Psoas muscle (tissue), 8 donors: Measurements from ENCODE around the gene KCNIP3. TPM values are rescaled to one million over a fixed set of nuclear protein-coding genes. Genes with fewer than 3 reads are reported as not detected.
"Not testable (repeated sequence)": the region's sequence is repeated elsewhere in the genome, so short reads cannot be mapped to it uniquely, and the experiment has no call there.

Experiments used
- ATAC-seq, 4 donors: fragments of 200-7000 bp; cut with Tn5 transposase; one replicate each; pipeline ENCODE4 v1.9.1; 2020; ENCODE audit warnings: moderate library complexity in 3 of 4, mild to moderate bottlenecking in 2 of 4
- DNase-seq, 2 donors: peaks; one replicate each; pipeline ENCODE4 v3.0.0-alpha.2; 2020
- H3K27ac ChIP-seq: fragments of 200-600 bp; one replicate; pipeline ENCODE4 v1.8.0; 2022
- H3K27me3 ChIP-seq, 3 donors: fragments of 200-600 bp in 1 of 3; one replicate each; pipeline versions ENCODE4 v1.6.1 to v1.8.0; 2013 to 2022; ENCODE audit warnings: low read length in 2 of 3, mild to moderate bottlenecking in 2 of 3, moderate library complexity in 1 of 3; ENCODE audit not compliant: insufficient read depth in 3 of 3
- H3K36me3 ChIP-seq, 2 donors: fragments of 200-600 bp in 1 of 2; one replicate each; pipeline versions ENCODE4 v1.6.1 to v1.8.0; 2013 to 2022; ENCODE audit warnings: low read depth in 1 of 2, mild to moderate bottlenecking in 1 of 2, moderate library complexity in 1 of 2; ENCODE audit not compliant: insufficient read depth in 1 of 2
- H3K4me1 ChIP-seq: fragments of 200-600 bp; one replicate; pipeline ENCODE4 v1.8.0; 2022
- H3K4me3 ChIP-seq: fragments of 200-600 bp; one replicate; pipeline ENCODE4 v1.8.0; 2022; ENCODE audit warnings: mild to moderate bottlenecking
- H3K9me3 ChIP-seq: fragments of 200-600 bp; one replicate; pipeline ENCODE4 v1.8.0; 2022
- WGBS, 3 donors: extraction: QIAGEN DNeasy Blood & Tissue Kit; methylation state at CpG; one replicate each; pipeline versions ENCODE4 v1.1.6 to v1.1.7; 2013; 5-methylcytosine and 5-hydroxymethylcytosine counted together
- intact Hi-C, 2 donors: fragments of 100-400 bp; cut with DNase I; formaldehyde crosslinking; loops; one replicate each; pipeline versions ENCODE4 v1.11.0 to v1.14.2; 2022
- polyA plus RNA-seq, 3 donors: library from polyadenylated mRNA; stranded (reverse); fragments of 200-250 nt; gene quantifications; one replicate each; pipeline ENCODE4 v1.2.3, GENCODE V29; 2013
- total RNA-seq, 4 donors: library from RNA; stranded (reverse); fragmentation: NEBNext Ultra II Directional in 2 of 4; extraction: Animal tissue kit (Norgen Biotek cat#: 25700) in 2 of 4; gene quantifications; one replicate each; pipeline versions ENCODE4 v1.2.1 to v1.2.4, GENCODE V29; 2021 to 2023
- TF ChIP-seq, protein P1 (sequence below): fragments of 200-600 bp; IDR thresholded peaks from one replicate; pipeline ENCODE4 v1.8.0; 2022; ENCODE audit warnings: antibody characterized with exemption
- donor health status: healthy with polysubstance abuse.
- donor health status: DM: no; HTN: no; CAD: no; lungs with moderate emphysema.
- donor health status: Bipolar disorder and iron deficiency.
- donor health status: healthy.
- donor health status: DM: yes; HTN: yes; CAD: no.
- donor health status: DM: no; HTN: no; CAD: no.
- donor health status: DM: no; HTN: no; CAD: no.
- donor health status: DM: yes; HTN: yes; CAD: no.

Gene KCNIP3
- total and polyA plus RNA-seq, 7 donors: 0.93 to 2.0 (median 1.3) TPM

GRCh38 chr2:95374921-95375471 lies 77.8 kb downstream of the KCNIP3 start:
- Histone ChIP-seq H3K9me3 (no peaks in the 10 kb centered on the region), H3K4me1 (no peaks in the 10 kb centered on the region), H3K4me3 (no peak overlapping the region), H3K27ac (no peak overlapping the region), H3K27me3 (no peaks in the 10 kb centered on the region), H3K36me3 (no peaks in the 10 kb centered on the region)
- DNase-seq (no peak), ATAC-seq (no peak)
- TF ChIP-seq, protein P1, sequence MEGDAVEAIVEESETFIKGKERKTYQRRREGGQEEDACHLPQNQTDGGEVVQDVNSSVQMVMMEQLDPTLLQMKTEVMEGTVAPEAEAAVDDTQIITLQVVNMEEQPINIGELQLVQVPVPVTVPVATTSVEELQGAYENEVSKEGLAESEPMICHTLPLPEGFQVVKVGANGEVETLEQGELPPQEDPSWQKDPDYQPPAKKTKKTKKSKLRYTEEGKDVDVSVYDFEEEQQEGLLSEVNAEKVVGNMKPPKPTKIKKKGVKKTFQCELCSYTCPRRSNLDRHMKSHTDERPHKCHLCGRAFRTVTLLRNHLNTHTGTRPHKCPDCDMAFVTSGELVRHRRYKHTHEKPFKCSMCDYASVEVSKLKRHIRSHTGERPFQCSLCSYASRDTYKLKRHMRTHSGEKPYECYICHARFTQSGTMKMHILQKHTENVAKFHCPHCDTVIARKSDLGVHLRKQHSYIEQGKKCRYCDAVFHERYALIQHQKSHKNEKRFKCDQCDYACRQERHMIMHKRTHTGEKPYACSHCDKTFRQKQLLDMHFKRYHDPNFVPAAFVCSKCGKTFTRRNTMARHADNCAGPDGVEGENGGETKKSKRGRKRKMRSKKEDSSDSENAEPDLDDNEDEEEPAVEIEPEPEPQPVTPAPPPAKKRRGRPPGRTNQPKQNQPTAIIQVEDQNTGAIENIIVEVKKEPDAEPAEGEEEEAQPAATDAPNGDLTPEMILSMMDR: no peak
- 78 to 81% (median 81%) methylated on average over 15 of the region's 15 CpGs for WGBS, 3 donors
- intact Hi-C loops: no loop called here

DNA sequence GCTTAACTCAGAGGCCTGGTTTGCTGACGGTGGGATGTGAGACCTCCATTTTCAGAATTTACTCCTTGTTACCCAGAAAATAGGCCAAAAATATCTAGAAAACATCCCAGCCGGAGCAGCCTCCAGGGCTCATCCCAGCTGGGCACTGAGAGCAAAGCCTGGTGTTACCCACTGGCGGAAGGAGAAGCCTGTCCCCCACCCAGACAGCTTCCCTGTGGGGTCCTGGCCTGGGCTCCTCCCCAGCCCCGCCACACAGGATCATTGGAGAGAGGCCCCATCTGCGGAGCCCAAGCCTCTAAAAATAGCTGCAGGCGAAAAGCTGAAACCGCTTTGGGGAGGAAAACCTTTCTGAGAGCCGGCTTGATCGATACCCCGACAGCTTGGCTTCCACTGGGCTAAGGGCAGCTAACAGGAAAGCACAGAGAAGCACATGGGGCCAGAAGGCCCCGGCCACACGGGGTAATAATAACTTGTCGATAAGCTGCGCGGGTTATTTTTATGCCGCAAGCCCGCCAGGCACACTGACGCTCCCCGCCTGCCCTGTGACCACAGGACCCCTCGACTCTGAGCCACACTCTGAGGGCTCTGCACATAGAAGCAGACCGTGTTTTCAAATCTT lies 78.5 kb downstream of the KCNIP3 start:
- no peak for ATAC-seq
- no peak overlapping the region for H3K27ac ChIP-seq
- no peak overlapping the region for H3K4me3 ChIP-seq
- H3K36me3 ChIP-seq: no peaks in the 10 kb centered on the region
- 85 to 87% (median 85%) methylated on average over 21 of the region's 21 CpGs for WGBS, 3 donors
- no peaks in the 10 kb centered on the region for H3K27me3 ChIP-seq
- no peaks in the 10 kb centered on the region for H3K9me3 ChIP-seq
- no peaks in the 10 kb centered on the region for H3K4me1 ChIP-seq
- intact Hi-C loops: no loop called here
- TF ChIP-seq, protein P1: no peak
- DNase-seq: no peak

DNA sequence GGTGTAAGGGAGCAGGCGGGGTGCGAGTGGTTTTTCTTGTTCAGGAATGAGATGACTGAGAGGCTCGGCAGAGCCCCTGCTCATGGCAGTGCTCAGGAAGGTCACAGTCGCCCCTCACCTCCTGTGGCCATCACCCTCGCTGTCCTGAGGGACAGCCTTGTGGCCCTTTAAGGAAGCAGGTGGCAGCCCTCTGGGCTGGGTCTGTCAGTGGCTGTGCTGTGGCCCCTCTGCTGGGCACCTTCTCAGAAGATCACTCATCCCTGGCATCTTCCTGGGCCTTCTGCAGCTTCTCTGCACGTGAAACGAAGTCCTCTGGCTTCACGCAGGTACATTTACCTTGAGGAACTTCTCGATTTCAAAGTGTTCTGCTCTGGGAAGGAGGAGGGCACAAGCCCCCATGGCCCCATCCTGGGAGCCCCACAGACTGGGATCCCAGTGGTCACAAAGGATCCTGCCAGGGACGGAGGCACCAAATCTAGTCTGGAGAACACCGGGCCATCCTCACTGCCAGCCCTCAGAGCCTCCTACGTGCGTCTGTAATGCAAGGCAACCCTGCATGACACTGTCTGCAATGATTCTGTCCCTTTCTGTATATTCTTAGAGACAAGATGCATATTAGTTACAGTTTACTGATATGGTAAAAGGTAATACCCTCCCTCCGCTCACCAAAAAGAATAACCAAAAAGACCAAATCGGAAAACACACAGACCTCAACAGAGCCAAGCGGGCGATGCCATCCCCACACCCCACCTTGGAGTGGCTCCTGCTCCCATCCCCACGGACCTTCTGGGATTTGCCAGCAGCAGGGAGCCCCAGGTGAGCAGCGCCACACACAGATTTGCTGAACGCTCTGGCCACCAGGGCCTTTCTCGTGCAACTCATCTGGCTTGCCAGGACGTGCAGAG lies 79.4 kb downstream of the KCNIP3 start:
- Histone ChIP-seq H3K4me3 (no peak overlapping the region), H3K9me3 (no peaks in the 10 kb centered on the region), H3K27me3 (no peaks in the 10 kb centered on the region), H3K4me1 (no peaks in the 10 kb centered on the region), H3K36me3 (no peaks in the 10 kb centered on the region), H3K27ac (no peak overlapping the region)
- ATAC-seq (no peak), DNase-seq (no peak)
- WGBS, 3 donors: 87 to 91% (median 88%) methylated on average over 22 of the region's 22 CpGs
- intact Hi-C loops: no loop called here
- TF ChIP-seq, protein P1: no peak

GRCh38 chr2:95377216-95378123 lies 80.3 kb downstream of the KCNIP3 start:
- ATAC-seq (no peak), DNase-seq (no peak)
- H3K9me3 ChIP-seq: no peaks in the 10 kb centered on the region
- no peaks in the 10 kb centered on the region for H3K36me3 ChIP-seq
- H3K4me1 ChIP-seq: no peaks in the 10 kb centered on the region
- intact Hi-C loops: no loop called here
- H3K27me3 ChIP-seq: peaks cover 0 to 3% (median 0%) of the 10 kb centered on the region in 3 donors
- no peak overlapping the region for H3K4me3 ChIP-seq
- 90 to 91% (median 90%) methylated on average over 17 of the region's 17 CpGs for WGBS, 3 donors
- H3K27ac ChIP-seq: no peak overlapping the region
- TF ChIP-seq, protein P1: no peak

DNA sequence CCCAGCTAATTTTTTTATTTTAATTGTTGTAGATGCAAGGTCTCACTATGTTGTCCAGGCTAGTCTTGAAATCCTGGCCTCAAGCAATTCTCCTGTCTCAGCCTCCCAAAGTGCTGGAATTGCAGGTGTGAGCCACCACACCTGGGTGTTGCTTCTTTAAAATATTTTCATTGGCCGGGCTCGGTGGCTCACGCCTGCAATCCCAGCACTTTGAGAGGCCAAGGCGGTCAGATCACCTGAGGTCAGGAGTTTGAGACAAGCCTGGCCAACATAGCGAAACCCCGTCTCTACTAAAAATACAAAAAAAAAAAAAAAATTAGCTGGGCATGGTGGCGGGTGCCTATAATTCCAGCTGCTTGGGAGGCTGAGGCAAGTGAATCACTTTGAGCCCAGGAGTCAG lies 81.1 kb downstream of the KCNIP3 start:
- H3K9me3 ChIP-seq, H3K27ac ChIP-seq, H3K27me3 ChIP-seq, H3K36me3 ChIP-seq, DNase-seq, ATAC-seq, H3K4me1 ChIP-seq, intact Hi-C loops, H3K4me3 ChIP-seq: not testable (repeated sequence)
- 94 to 98% (median 97%) methylated on average over 6 to 7 of the region's 7 CpGs for WGBS, 3 donors
